SK-N-SH (cell line): Measurements from ENCODE around the gene CCDC121. TPM values are rescaled to one million over a fixed set of nuclear protein-coding genes. Genes with fewer than 3 reads are reported as not detected.

Experiments used
- CTCF ChIA-PET: fragments of 300-600, 350-600 bp; formaldehyde crosslinking; extraction: SDS; loops from one replicate; lab custom pipeline; 2021; lab: Yijun Ruan, JAX
- POLR2A ChIA-PET: fragments of 350-600 bp; sonication (Branson Sonifier 250); formaldehyde crosslinking; extraction: SDS; loops from one replicate; lab custom pipeline; 2020; ENCODE audit warnings: antibody characterized with exemption, inconsistent platforms; lab: Yijun Ruan, JAX
- DNase-seq: peaks from one replicate; pipeline ENCODE4 v3.0.0; 2012
- H2AFZ ChIP-seq: fragments of 200-600 bp; sonication (generic); 2 replicates; pipeline ENCODE4 v1.8.1; 2016; ENCODE audit warnings: antibody characterized with exemption, mild to moderate bottlenecking, low read depth
- H3F3A ChIP-seq: fragments of 200-600 bp; sonication (generic); replicated peaks from 2 replicates; pipeline ENCODE3; 2016; ENCODE audit warnings: antibody characterized with exemption, mild to moderate bottlenecking; ENCODE audit not compliant: insufficient read depth
- H3K27ac ChIP-seq, 2 experiments: fragments of 200-500 bp in 1 of 2; fragments of 200-600 bp in 1 of 2; sonication (Bioruptor generic) in 1 of 2; sonication (generic), shearing (Covaris generic) in 1 of 2; 2 replicates each; pipeline versions ENCODE4 v1.5.1 to v1.6.1; 2014 to 2016; ENCODE audit warnings: low read depth in 2 of 2, inconsistent platforms in 1 of 2, low read length in 1 of 2, mild to moderate bottlenecking in 1 of 2, mixed read lengths in 1 of 2
- H3K27me3 ChIP-seq: fragments of 200-600 bp; sonication (generic), shearing (Covaris generic); 2 replicates; pipeline ENCODE4 v1.6.1; 2016; ENCODE audit warnings: mixed run types; ENCODE audit not compliant: insufficient read depth
- H3K36me3 ChIP-seq, 2 experiments: fragments of 200-500 bp in 1 of 2; fragments of 200-600 bp in 1 of 2; sonication (Bioruptor generic) in 1 of 2; sonication (generic) in 1 of 2; replicated peaks in 1 of 2; 2 replicates each; pipeline versions ENCODE3 to v1.5.1; 2014 to 2016; ENCODE audit warnings: low read length in 1 of 2, mild to moderate bottlenecking in 1 of 2; ENCODE audit not compliant: insufficient read depth in 2 of 2, control insufficient read depth in 1 of 2
- H3K4me1 ChIP-seq, 2 experiments: fragments of 200-500 bp in 1 of 2; fragments of 200-600 bp in 1 of 2; sonication (Bioruptor generic) in 1 of 2; sonication (generic), shearing (Covaris generic) in 1 of 2; 2 replicates each; pipeline versions ENCODE4 v1.5.1 to v1.6.1; 2014 to 2016; ENCODE audit warnings: low read depth in 1 of 2, low read length in 1 of 2, mixed run types in 1 of 2; ENCODE audit not compliant: insufficient read depth in 2 of 2, control insufficient read depth in 1 of 2
- H3K4me2 ChIP-seq: fragments of 200-600 bp; sonication (generic), shearing (Covaris generic); 2 replicates; pipeline ENCODE4 v1.6.1; 2017; ENCODE audit warnings: mixed run types
- H3K4me3 ChIP-seq, 2 experiments: fragments of 200-500 bp in 1 of 2; fragments of 200-600 bp in 1 of 2; sonication (Bioruptor generic) in 1 of 2; sonication (generic), shearing (Covaris generic) in 1 of 2; 2 replicates each; pipeline versions ENCODE4 v1.5.1 to v1.8.1; 2014 to 2016; ENCODE audit warnings: low read depth in 2 of 2, inconsistent platforms in 1 of 2, low read length in 1 of 2, mild to moderate bottlenecking in 1 of 2, mixed read lengths in 1 of 2, moderate library complexity in 1 of 2
- H3K79me2 ChIP-seq: fragments of 200-600 bp; sonication (generic); 2 replicates; pipeline ENCODE4 v1.8.1; 2017; ENCODE audit warnings: mild to moderate bottlenecking; ENCODE audit not compliant: insufficient read depth
- H3K9ac ChIP-seq: fragments of 200-600 bp; sonication (generic); 2 replicates; pipeline ENCODE4 v1.6.1; 2017; ENCODE audit warnings: mixed run types
- H3K9me2 ChIP-seq: fragments of 200-600 bp; sonication (generic); 2 replicates; pipeline ENCODE4 v1.6.1; 2017; ENCODE audit warnings: mixed run types
- H3K9me3 ChIP-seq: fragments of 200-600 bp; sonication (generic); 2 replicates; pipeline ENCODE4 v1.6.1; 2017; ENCODE audit warnings: mixed run types, mild to moderate bottlenecking, moderate library complexity
- H4K20me1 ChIP-seq: fragments of 200-600 bp; sonication (generic); 2 replicates; pipeline ENCODE4 v1.6.1; 2017; ENCODE audit warnings: mild to moderate bottlenecking, mixed run types; ENCODE audit not compliant: insufficient read depth
- ELF1 ChIP-seq: IDR thresholded peaks from 2 replicates; pipeline ENCODE4 v1.4.0; 2012
- EP300 ChIP-seq, 2 experiments: IDR thresholded peaks; 2 replicates each; pipeline versions ENCODE4 v1.4.0 to v1.6.1; 2012; ENCODE audit warnings: borderline replicate concordance in 1 of 2, low read depth in 1 of 2, low read length in 1 of 2
- FOSL2 ChIP-seq: IDR thresholded peaks from 2 replicates; pipeline ENCODE4 v1.4.0; 2012; ENCODE audit warnings: low read depth, mild to moderate bottlenecking, moderate library complexity, borderline replicate concordance
- FOXJ3 ChIP-seq: sonication (generic); formaldehyde crosslinking; IDR thresholded peaks from 2 replicates; pipeline ENCODE4 v1.5.1; 2020; ENCODE audit warnings: mild to moderate bottlenecking, missing genetic modification reagents
- FOXM1 ChIP-seq: IDR thresholded peaks from 2 replicates; pipeline ENCODE4 v1.4.0; 2012; ENCODE audit warnings: low read depth, mild to moderate bottlenecking
- GABPA ChIP-seq: IDR thresholded peaks from 2 replicates; pipeline ENCODE4 v1.4.0; 2012; ENCODE audit warnings: low read depth, mild to moderate bottlenecking
- JUND ChIP-seq: IDR thresholded peaks from 2 replicates; pipeline ENCODE4 v1.4.0; 2012
- MEF2A ChIP-seq: IDR thresholded peaks from 2 replicates; pipeline ENCODE4 v1.4.0; 2012; ENCODE audit warnings: low read depth, borderline replicate concordance
- NFIC ChIP-seq: IDR thresholded peaks from 2 replicates; pipeline ENCODE4 v1.4.0; 2012; ENCODE audit warnings: borderline replicate concordance
- NRF1 ChIP-seq: IDR thresholded peaks from 2 replicates; pipeline ENCODE4 v1.6.1; 2012; ENCODE audit warnings: low read depth, mild to moderate bottlenecking, low read length
- POLR2AphosphoS5 ChIP-seq: IDR thresholded peaks from 2 replicates; pipeline ENCODE4 v1.6.1; 2012; ENCODE audit warnings: low read depth, low read length
- RAD21 ChIP-seq: IDR thresholded peaks from 2 replicates; pipeline ENCODE4 v1.6.1; 2012; ENCODE audit warnings: mild to moderate bottlenecking, low read length
- RFX5 ChIP-seq: IDR thresholded peaks from 2 replicates; pipeline ENCODE4 v1.6.1; 2012; ENCODE audit warnings: mild to moderate bottlenecking, improper control_type of control experiment, low read length
- RXRA ChIP-seq: IDR thresholded peaks from 2 replicates; pipeline ENCODE4 v1.4.0; 2012; ENCODE audit warnings: low read depth, mild to moderate bottlenecking, borderline replicate concordance
- SIN3A ChIP-seq: IDR thresholded peaks from 2 replicates; pipeline ENCODE4 v1.6.1; 2012; ENCODE audit warnings: low read depth, mild to moderate bottlenecking, low read length, moderate library complexity, borderline replicate concordance
- SMC3 ChIP-seq: IDR thresholded peaks from 2 replicates; pipeline ENCODE4 v1.6.1; 2012; ENCODE audit warnings: low read depth, low read length, improper control_type of control experiment
- TAF1 ChIP-seq: IDR thresholded peaks from 2 replicates; pipeline ENCODE4 v1.6.1; 2012; ENCODE audit warnings: low read depth, mild to moderate bottlenecking, low read length, moderate library complexity, borderline replicate concordance
- TCF12 ChIP-seq: IDR thresholded peaks from 2 replicates; pipeline ENCODE4 v1.4.0; 2012
- TEAD4 ChIP-seq: IDR thresholded peaks from 2 replicates; pipeline ENCODE4 v1.4.0; 2012; ENCODE audit warnings: mild to moderate bottlenecking, borderline replicate concordance; ENCODE audit not compliant: insufficient read depth
- YY1 ChIP-seq: IDR thresholded peaks from 2 replicates; pipeline ENCODE4 v1.4.0; 2012; ENCODE audit warnings: low read depth, mild to moderate bottlenecking
- WGBS: methylation state at CpG from one replicate; pipeline ENCODE4 v1.1.6; 2017; ENCODE audit warnings: low lambda C conversion rate; 5-methylcytosine and 5-hydroxymethylcytosine counted together
- polyA plus RNA-seq, 3 experiments: library from polyadenylated mRNA; depleted of rRNA; stranded (reverse); fragments of >200 nt; gene quantifications; 2 replicates each; pipeline ENCODE4 v1.2.3, GENCODE V29; 2012
- TF ChIP-seq, protein P1 (sequence below): fragments of 200-600 bp; sonication (generic); IDR thresholded peaks from 2 replicates; pipeline ENCODE4 v1.6.1; 2017; ENCODE audit warnings: antibody characterized with exemption, mild to moderate bottlenecking, moderate library complexity
- TF ChIP-seq, protein P2 (sequence below): IDR thresholded peaks from 2 replicates; pipeline ENCODE4 v1.4.0; 2012; ENCODE audit warnings: low read depth, borderline replicate concordance
- TF ChIP-seq, protein P3 (sequence below): IDR thresholded peaks from 2 replicates; pipeline ENCODE4; 2012
- TF ChIP-seq, protein P4 (sequence below): fragments of 150-350 bp; IDR thresholded peaks from 2 replicates; pipeline ENCODE4 v1.6.1; 2017; ENCODE audit warnings: antibody characterized with exemption, low read length, low read depth, borderline replicate concordance
- TF ChIP-seq, protein P5 (sequence below): fragments of 150-350 bp; IDR thresholded peaks from 2 replicates; pipeline ENCODE4 v1.6.1; 2016; ENCODE audit warnings: mild to moderate bottlenecking, low read depth, low read length

Gene CCDC121
- polyA plus RNA-seq, 1 of the 3 experiments (the other 2 are of a cell fraction) = 2.3 TPM

DNA sequence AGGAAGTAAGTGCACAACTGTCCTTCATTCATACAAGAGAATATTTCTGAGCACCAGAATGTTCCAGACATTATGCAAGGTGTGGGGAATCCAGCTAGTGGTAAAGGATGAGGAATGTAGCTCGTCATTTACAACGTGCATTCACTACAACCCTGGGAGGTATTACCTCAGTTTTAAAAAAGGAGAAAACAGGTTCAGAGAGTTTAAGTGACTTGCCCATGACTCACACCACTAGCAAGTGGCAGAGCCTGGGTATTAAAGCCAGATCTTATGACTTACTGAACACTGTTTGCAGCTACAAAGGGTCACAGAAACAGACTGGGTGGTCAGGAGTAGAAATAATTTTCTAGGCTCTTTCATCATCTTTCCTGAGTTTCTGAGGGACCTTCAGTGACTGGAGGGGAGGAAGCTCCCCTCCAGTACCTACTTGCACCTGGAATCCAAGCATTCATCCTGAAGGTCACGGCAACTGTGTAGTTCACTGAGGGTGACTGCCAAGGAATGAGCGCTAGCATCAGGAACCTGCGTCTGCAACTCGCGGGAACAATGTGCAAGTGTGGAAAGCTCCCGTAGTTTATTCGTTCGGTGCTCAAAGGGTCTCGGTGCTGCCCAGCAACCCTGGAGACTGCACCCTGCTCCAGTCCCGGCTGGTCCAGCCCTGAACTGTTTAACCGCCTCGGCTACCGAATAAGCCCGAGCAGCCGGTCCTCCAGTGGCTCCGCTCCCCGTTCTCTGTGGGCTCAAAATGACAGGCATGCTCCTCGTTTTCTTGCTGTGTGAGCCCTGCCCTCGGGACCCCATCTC, 647 bp downstream of the CCDC121 start:
- Histone ChIP-seq H3K9me2 (no peaks in the 10 kb centered on the region), H3K27ac (peak overlapping the region; percentile 80 to 93), H3F3A (peaks cover 26% of the 10 kb centered on the region), H3K9me3 (no peaks in the 10 kb centered on the region), H3K4me3 (peak overlapping the region; percentile 63 to 84), H3K4me2 (peak overlapping the region; percentile 97), H3K9ac (peak overlapping the region; percentile 94), H2AFZ (no peak overlapping the region), H3K79me2 (peaks cover 28% of the 10 kb centered on the region), H3K27me3 (no peaks in the 10 kb centered on the region), H3K36me3 (peaks cover 42 to 57% of the 10 kb centered on the region in 2 experiments), H3K4me1 (peaks cover 11 to 27% of the 10 kb centered on the region in 2 experiments), H4K20me1 (no peaks in the 10 kb centered on the region)
- ChIA-PET CTCF (interaction anchor here (0.8 to 2.3 kb wide), 4 partner anchors 54 to 219 kb away, joined by 3 to 11 read pairs (median 4); partner anchors contain the start of gene PPM1G), POLR2A (interaction anchor here (0.6 to 1.4 kb wide), 9 partner anchors 18 to 259 kb away, joined by 3 to 7 read pairs (median 4); partner anchors contain the start of genes FNDC4, NRBP1, PPM1G and SLC4A1AP)
- 2% methylated on average over 10 of the region's 21 CpGs for WGBS
- DNase-seq = no peak
- TF ChIP-seq, protein P1, sequence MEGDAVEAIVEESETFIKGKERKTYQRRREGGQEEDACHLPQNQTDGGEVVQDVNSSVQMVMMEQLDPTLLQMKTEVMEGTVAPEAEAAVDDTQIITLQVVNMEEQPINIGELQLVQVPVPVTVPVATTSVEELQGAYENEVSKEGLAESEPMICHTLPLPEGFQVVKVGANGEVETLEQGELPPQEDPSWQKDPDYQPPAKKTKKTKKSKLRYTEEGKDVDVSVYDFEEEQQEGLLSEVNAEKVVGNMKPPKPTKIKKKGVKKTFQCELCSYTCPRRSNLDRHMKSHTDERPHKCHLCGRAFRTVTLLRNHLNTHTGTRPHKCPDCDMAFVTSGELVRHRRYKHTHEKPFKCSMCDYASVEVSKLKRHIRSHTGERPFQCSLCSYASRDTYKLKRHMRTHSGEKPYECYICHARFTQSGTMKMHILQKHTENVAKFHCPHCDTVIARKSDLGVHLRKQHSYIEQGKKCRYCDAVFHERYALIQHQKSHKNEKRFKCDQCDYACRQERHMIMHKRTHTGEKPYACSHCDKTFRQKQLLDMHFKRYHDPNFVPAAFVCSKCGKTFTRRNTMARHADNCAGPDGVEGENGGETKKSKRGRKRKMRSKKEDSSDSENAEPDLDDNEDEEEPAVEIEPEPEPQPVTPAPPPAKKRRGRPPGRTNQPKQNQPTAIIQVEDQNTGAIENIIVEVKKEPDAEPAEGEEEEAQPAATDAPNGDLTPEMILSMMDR = no peak
- TF ChIP-seq ELF1 (no peak), FOSL2 (peak; percentile 90), TEAD4 (peak; percentile 38; the same call in 1 of the 2 replicates), FOXJ3 (CRISPR knock-in tag) (no peak), TAF1 (no peak; the same call in 1 of the 2 replicates), JUND (peak; percentile 89), EP300 (IDR thresholded peaks at IDR 0.05; ENCODE audit: borderline replicate concordance in 1 of 2, low read depth in 1 of 2, low read length in 1 of 2) (peak in 1 of 2 experiments; percentile 70; a peak in 2 of 4 replicates), NRF1 (no peak), GABPA (no peak), SMC3 (no peak), SIN3A (peak; percentile 22; the same call in 1 of the 2 replicates), RFX5 (no peak), RAD21 (no peak), POLR2AphosphoS5 (peak; percentile 79; the same call in 1 of the 2 replicates), MEF2A (peak; percentile 60; the same call in 1 of the 2 replicates), YY1 (no peak), RXRA (peak; percentile 77; the same call in 1 of the 2 replicates), NFIC (peak; percentile 66; the same call in 1 of the 2 replicates), FOXM1 (0 out of 2 replicates have a peak, but pooled peaks have one; percentile 21), TCF12 (peak; percentile 76)
- TF ChIP-seq, protein P2, sequence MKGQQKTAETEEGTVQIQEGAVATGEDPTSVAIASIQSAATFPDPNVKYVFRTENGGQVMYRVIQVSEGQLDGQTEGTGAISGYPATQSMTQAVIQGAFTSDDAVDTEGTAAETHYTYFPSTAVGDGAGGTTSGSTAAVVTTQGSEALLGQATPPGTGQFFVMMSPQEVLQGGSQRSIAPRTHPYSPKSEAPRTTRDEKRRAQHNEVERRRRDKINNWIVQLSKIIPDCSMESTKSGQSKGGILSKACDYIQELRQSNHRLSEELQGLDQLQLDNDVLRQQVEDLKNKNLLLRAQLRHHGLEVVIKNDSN = no peak
- TF ChIP-seq, protein P3, sequence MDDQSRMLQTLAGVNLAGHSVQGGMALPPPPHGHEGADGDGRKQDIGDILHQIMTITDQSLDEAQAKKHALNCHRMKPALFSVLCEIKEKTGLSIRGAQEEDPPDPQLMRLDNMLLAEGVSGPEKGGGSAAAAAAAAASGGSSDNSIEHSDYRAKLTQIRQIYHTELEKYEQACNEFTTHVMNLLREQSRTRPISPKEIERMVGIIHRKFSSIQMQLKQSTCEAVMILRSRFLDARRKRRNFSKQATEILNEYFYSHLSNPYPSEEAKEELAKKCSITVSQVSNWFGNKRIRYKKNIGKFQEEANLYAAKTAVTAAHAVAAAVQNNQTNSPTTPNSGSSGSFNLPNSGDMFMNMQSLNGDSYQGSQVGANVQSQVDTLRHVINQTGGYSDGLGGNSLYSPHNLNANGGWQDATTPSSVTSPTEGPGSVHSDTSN = peak; percentile 51; the same call in 1 of the 2 replicates
- TF ChIP-seq, protein P4, sequence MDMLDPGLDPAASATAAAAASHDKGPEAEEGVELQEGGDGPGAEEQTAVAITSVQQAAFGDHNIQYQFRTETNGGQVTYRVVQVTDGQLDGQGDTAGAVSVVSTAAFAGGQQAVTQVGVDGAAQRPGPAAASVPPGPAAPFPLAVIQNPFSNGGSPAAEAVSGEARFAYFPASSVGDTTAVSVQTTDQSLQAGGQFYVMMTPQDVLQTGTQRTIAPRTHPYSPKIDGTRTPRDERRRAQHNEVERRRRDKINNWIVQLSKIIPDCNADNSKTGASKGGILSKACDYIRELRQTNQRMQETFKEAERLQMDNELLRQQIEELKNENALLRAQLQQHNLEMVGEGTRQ = no peak
- TF ChIP-seq, protein P5, sequence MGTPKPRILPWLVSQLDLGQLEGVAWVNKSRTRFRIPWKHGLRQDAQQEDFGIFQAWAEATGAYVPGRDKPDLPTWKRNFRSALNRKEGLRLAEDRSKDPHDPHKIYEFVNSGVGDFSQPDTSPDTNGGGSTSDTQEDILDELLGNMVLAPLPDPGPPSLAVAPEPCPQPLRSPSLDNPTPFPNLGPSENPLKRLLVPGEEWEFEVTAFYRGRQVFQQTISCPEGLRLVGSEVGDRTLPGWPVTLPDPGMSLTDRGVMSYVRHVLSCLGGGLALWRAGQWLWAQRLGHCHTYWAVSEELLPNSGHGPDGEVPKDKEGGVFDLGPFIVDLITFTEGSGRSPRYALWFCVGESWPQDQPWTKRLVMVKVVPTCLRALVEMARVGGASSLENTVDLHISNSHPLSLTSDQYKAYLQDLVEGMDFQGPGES = no peak
